NCI-H1417 (cell line): ENCODE data around the gene NEK8.
A peak's percentile ranks its signal among the peaks of the same experiment; 100 is the strongest.
"Not testable (repeated sequence)": the region's sequence is repeated elsewhere in the genome, so short reads cannot be mapped to it uniquely, and the experiment has no call there.

Source experiments
- DNase-seq, 3 experiments: peaks; one replicate each; lab custom pipeline; 2025; lab: John Stamatoyannopoulos, UW

NEK8 gene

GRCh38 chr17:28763804-28764266 is 35.2 kb downstream of the NEK8 start:
- peak; percentile 55 to 85 (median 67) for DNase-seq

- no peak for DNase-seq
Measured at GRCh38 chr17:28765038-28765437, 36.5 kb downstream of the NEK8 start.

GRCh38 chr17:28773736-28774135 is 45.1 kb downstream of the NEK8 start:
- DNase-seq: no peak

- DNase-seq: peak in 1 of 3 experiments; percentile 5
Measured at GRCh38 chr17:28774206-28774605, 45.6 kb downstream of the NEK8 start.

GRCh38 chr17:28777178-28777577 is 48.6 kb downstream of the NEK8 start:
- peak in 1 of 3 experiments; percentile 6 for DNase-seq

- DNase-seq: not testable (repeated sequence)
Measured at GRCh38 chr17:28779601-28780000, 51.0 kb downstream of the NEK8 start.

- no peak for DNase-seq
Measured at GRCh38 chr17:28783161-28783560, 54.6 kb downstream of the NEK8 start.

- no peak for DNase-seq
Measured at GRCh38 chr17:28788100-28788499, 59.5 kb downstream of the NEK8 start.
